ENCODE measurements around the gene SLC30A1.

SLC30A1 gene

DNA sequence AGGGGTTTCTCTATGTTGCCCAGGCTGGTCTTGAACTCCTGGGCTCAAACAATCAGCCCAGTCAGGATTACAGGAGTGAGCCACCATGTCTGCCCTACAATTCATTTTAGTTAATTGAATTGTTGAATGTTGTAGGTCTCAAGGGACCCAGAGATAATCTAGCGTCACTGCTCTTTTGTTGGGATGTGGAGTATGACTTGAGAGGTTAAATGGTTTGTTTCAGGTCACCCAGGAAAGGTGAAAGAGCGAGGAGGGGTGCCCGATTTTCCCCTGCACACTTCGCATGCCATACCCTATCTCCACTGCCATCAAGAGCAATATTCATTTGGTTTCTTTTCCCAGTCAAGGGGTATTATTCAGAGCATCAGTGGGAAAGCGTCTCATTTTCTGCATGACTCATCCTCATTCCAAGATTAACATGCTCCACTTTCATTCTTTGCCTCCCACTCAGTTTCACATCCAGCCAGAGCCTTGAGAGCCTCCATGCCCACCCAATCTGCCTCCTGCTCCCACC lies 13.1 kb upstream of the SLC30A1 start:
- DNase-seq (ENCODE audit: low spot score) (no peak), ATAC-seq (ENCODE audit: low read depth) (peak; percentile 52; the same call in 2 of the 3 replicates)
- H3K27me3 ChIP-seq (ENCODE audit: insufficient read depth, poor library complexity, severe bottlenecking), result no peaks in the 10 kb centered on the region
- H3K36me3 ChIP-seq (ENCODE audit: low read depth), result no peaks in the 10 kb centered on the region
- H3K27ac ChIP-seq (ENCODE audit: poor library complexity, severe bottlenecking), result no peak overlapping the region
- TF ChIP-seq CTCF (IDR thresholded peaks at IDR 0.05; ENCODE audit: poor library complexity, severe bottlenecking), result no peak
- no peaks in the 10 kb centered on the region for H3K9me3 ChIP-seq (ENCODE audit: severe bottlenecking)
- no peaks in the 10 kb centered on the region for H3K4me1 ChIP-seq (ENCODE audit: insufficient read depth, poor library complexity, severe bottlenecking)
- no peak overlapping the region for H3K4me3 ChIP-seq (ENCODE audit: severe bottlenecking)

GRCh38 chr1:211589782-211590721 lies 11.1 kb upstream of the SLC30A1 start:
- no peaks in the 10 kb centered on the region for H3K4me1 ChIP-seq (ENCODE audit: insufficient read depth, poor library complexity, severe bottlenecking)
- no peaks in the 10 kb centered on the region for H3K9me3 ChIP-seq (ENCODE audit: severe bottlenecking)
- no peak for TF ChIP-seq CTCF (IDR thresholded peaks at IDR 0.05; ENCODE audit: poor library complexity, severe bottlenecking)
- H3K27me3 ChIP-seq (ENCODE audit: insufficient read depth, poor library complexity, severe bottlenecking), result no peaks in the 10 kb centered on the region
- ATAC-seq (ENCODE audit: low read depth) (no peak), DNase-seq (ENCODE audit: low spot score) (no peak)
- H3K27ac ChIP-seq (ENCODE audit: poor library complexity, severe bottlenecking), result no peak overlapping the region
- no peaks in the 10 kb centered on the region for H3K36me3 ChIP-seq (ENCODE audit: low read depth)
- no peak overlapping the region for H3K4me3 ChIP-seq (ENCODE audit: severe bottlenecking)

GRCh38 chr1:211588711-211589110 lies 9.8 kb upstream of the SLC30A1 start:
- H3K9me3 ChIP-seq (ENCODE audit: severe bottlenecking), result no peaks in the 10 kb centered on the region
- ATAC-seq (ENCODE audit: low read depth) (no peak), DNase-seq (ENCODE audit: low spot score) (no peak)
- no peaks in the 10 kb centered on the region for H3K4me1 ChIP-seq (ENCODE audit: insufficient read depth, poor library complexity, severe bottlenecking)
- TF ChIP-seq CTCF (IDR thresholded peaks at IDR 0.05; ENCODE audit: poor library complexity, severe bottlenecking), result no peak
- H3K36me3 ChIP-seq (ENCODE audit: low read depth), result no peaks in the 10 kb centered on the region
- H3K27me3 ChIP-seq (ENCODE audit: insufficient read depth, poor library complexity, severe bottlenecking), result no peaks in the 10 kb centered on the region
- H3K27ac ChIP-seq (ENCODE audit: poor library complexity, severe bottlenecking), result no peak overlapping the region
- no peak overlapping the region for H3K4me3 ChIP-seq (ENCODE audit: severe bottlenecking)

DNA sequence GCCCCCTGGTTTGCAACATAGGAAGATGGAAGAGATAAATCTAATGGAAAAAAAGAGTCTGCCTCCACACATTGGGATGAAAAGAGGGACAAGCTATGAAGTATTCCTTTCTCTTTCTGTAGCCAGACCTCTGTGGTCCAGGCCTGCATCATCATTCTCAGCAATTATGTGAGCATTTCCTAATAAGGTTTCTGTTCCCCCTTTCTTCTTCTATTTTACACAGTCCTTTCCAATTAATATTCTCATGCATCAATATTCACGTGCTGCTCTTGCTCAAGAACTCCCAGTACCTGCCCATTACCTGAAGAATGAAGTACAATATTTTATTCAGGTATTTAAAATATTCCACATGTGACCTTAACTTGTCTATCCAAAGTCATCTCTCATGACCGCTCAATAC lies 8.2 kb upstream of the SLC30A1 start:
- no peaks in the 10 kb centered on the region for H3K9me3 ChIP-seq (ENCODE audit: severe bottlenecking)
- H3K27me3 ChIP-seq (ENCODE audit: insufficient read depth, poor library complexity, severe bottlenecking), result no peaks in the 10 kb centered on the region
- no peak overlapping the region for H3K27ac ChIP-seq (ENCODE audit: poor library complexity, severe bottlenecking)
- TF ChIP-seq CTCF (IDR thresholded peaks at IDR 0.05; ENCODE audit: poor library complexity, severe bottlenecking), result no peak
- ATAC-seq (ENCODE audit: low read depth) (no peak), DNase-seq (ENCODE audit: low spot score) (no peak)
- no peaks in the 10 kb centered on the region for H3K36me3 ChIP-seq (ENCODE audit: low read depth)
- no peaks in the 10 kb centered on the region for H3K4me1 ChIP-seq (ENCODE audit: insufficient read depth, poor library complexity, severe bottlenecking)
- H3K4me3 ChIP-seq (ENCODE audit: severe bottlenecking), result no peak overlapping the region

GRCh38 chr1:211586538-211586937 lies 7.6 kb upstream of the SLC30A1 start:
- Histone ChIP-seq H3K4me1 (ENCODE audit: insufficient read depth, poor library complexity, severe bottlenecking) (no peaks in the 10 kb centered on the region), H3K27me3 (ENCODE audit: insufficient read depth, poor library complexity, severe bottlenecking) (no peaks in the 10 kb centered on the region), H3K27ac (ENCODE audit: poor library complexity, severe bottlenecking) (no peak overlapping the region), H3K9me3 (ENCODE audit: severe bottlenecking) (no peaks in the 10 kb centered on the region), H3K36me3 (ENCODE audit: low read depth) (no peaks in the 10 kb centered on the region), H3K4me3 (ENCODE audit: severe bottlenecking) (no peak overlapping the region)
- DNase-seq (ENCODE audit: low spot score), result no peak
- no peak for TF ChIP-seq CTCF (IDR thresholded peaks at IDR 0.05; ENCODE audit: poor library complexity, severe bottlenecking)
- ATAC-seq (ENCODE audit: low read depth), result no peak
